Measurements from ENCODE around the gene KCNJ8. TPM values are rescaled to one million over a fixed set of nuclear protein-coding genes. Genes with fewer than 3 reads are reported as not detected.
"Not testable (repeated sequence)": the region's sequence is repeated elsewhere in the genome, so short reads cannot be mapped to it uniquely, and the experiment has no call there.

The KCNJ8 gene
- total RNA-seq, 4 donors from 2014 or later: 12.2 to 34.5 (median 26.4) TPM

GRCh38 chr12:21801522-21802288 lies 27.2 kb upstream of the KCNJ8 start:
- TF ChIP-seq CTCF (IDR thresholded peaks at IDR 0.05): no peak
- ATAC-seq (ENCODE audit: low FRiP score): no peak
- DNase-seq (ENCODE audit: low spot score): no peak

- no peak for ATAC-seq (ENCODE audit: low FRiP score)
- TF ChIP-seq CTCF (IDR thresholded peaks at IDR 0.05): no peak
- DNase-seq (ENCODE audit: low spot score): no peak
These were observed 25.5 kb upstream of the KCNJ8 start for GRCh38 chr12:21800011-21800410.

GRCh38 chr12:21797539-21797938 lies 23.0 kb upstream of the KCNJ8 start:
- no peak for TF ChIP-seq CTCF (IDR thresholded peaks at IDR 0.05)
- ATAC-seq (ENCODE audit: low FRiP score): no peak
- DNase-seq (ENCODE audit: low spot score): no peak

- no peak for DNase-seq (ENCODE audit: low spot score)
- no peak for TF ChIP-seq CTCF (IDR thresholded peaks at IDR 0.05)
- no peak for ATAC-seq (ENCODE audit: low FRiP score)
These were observed 21.3 kb upstream of the KCNJ8 start for GRCh38 chr12:21795648-21796328.

- not testable (repeated sequence) for DNase-seq (ENCODE audit: low spot score); ATAC-seq (ENCODE audit: low FRiP score)
These were observed 20.5 kb upstream of the KCNJ8 start for GRCh38 chr12:21794807-21795595.

- not testable (repeated sequence) for ATAC-seq (ENCODE audit: low FRiP score); DNase-seq (ENCODE audit: low spot score)
These were observed 15.2 kb upstream of the KCNJ8 start for GRCh38 chr12:21789687-21790086.

GRCh38 chr12:21788089-21788983 lies 13.8 kb upstream of the KCNJ8 start:
- no peak for TF ChIP-seq CTCF (IDR thresholded peaks at IDR 0.05)
- DNase-seq (ENCODE audit: low spot score) (no peak), ATAC-seq (ENCODE audit: low FRiP score) (peak; percentile 97)

Data from omental fat pad (tissue), 4 donors.